H9 (cell line): Measurements from ENCODE around the gene ARHGDIB. TPM values are rescaled to one million over a fixed set of nuclear protein-coding genes. Genes with fewer than 3 reads are reported as not detected.

Experiments used
- DNase-seq: peaks from one replicate; pipeline ENCODE4 v3.0.0-alpha.2; 2017
- H2AFZ ChIP-seq: one replicate; pipeline ENCODE4 v1.6.1; 2013; ENCODE audit warnings: mild to moderate bottlenecking, low read length, control low read depth, moderate library complexity
- H2AK5ac ChIP-seq: 2 replicates; pipeline ENCODE4 v1.6.1; 2013; ENCODE audit warnings: low read length, control low read depth, mixed read lengths; ENCODE audit not compliant: insufficient read length
- H2BK120ac ChIP-seq: one replicate; pipeline ENCODE4 v1.6.1; 2013; ENCODE audit warnings: low read depth, mild to moderate bottlenecking, low read length, control low read depth, inconsistent platforms; ENCODE audit not compliant: poor library complexity, severe bottlenecking
- H2BK12ac ChIP-seq: 2 replicates; pipeline ENCODE4 v1.6.1; 2013; ENCODE audit warnings: low read length, control low read depth, mixed read lengths, low read depth; ENCODE audit not compliant: insufficient read length
- H2BK15ac ChIP-seq: 2 replicates; pipeline ENCODE4 v1.6.1; 2013; ENCODE audit warnings: low read depth, low read length, control low read depth
- H2BK20ac ChIP-seq: one replicate; pipeline ENCODE4 v1.6.1; 2013; ENCODE audit warnings: low read depth, mild to moderate bottlenecking, low read length, control low read depth, inconsistent platforms; ENCODE audit not compliant: poor library complexity, severe bottlenecking
- H2BK5ac ChIP-seq: 2 replicates; pipeline ENCODE4 v1.6.1; 2013; ENCODE audit warnings: low read length, control low read depth, mixed read lengths; ENCODE audit not compliant: insufficient read length
- H3K14ac ChIP-seq: 2 replicates; pipeline ENCODE4 v1.6.1; 2013; ENCODE audit warnings: low read length, control low read depth; ENCODE audit not compliant: insufficient read depth
- H3K18ac ChIP-seq: 2 replicates; pipeline ENCODE4 v1.6.1; 2013; ENCODE audit warnings: low read depth, mild to moderate bottlenecking, mixed read lengths, low read length, control low read depth; ENCODE audit not compliant: insufficient read length
- H3K23ac ChIP-seq: 2 replicates; pipeline ENCODE4 v1.6.1; 2013; ENCODE audit warnings: low read length, control low read depth, mixed read lengths, low read depth; ENCODE audit not compliant: insufficient read length
- H3K23me2 ChIP-seq: 2 replicates; pipeline ENCODE4 v1.6.1; 2013; ENCODE audit warnings: low read depth, mild to moderate bottlenecking, mixed read lengths, low read length, control low read depth; ENCODE audit not compliant: insufficient read length, poor library complexity, severe bottlenecking
- H3K27ac ChIP-seq: 2 replicates; pipeline ENCODE4 v1.5.1; 2013; ENCODE audit warnings: low read length, control low read depth, mixed read lengths, low read depth; ENCODE audit not compliant: insufficient read length
- H3K27me3 ChIP-seq: 2 replicates; pipeline ENCODE4 v1.6.1; 2013; ENCODE audit warnings: low read length, control low read depth, inconsistent platforms; ENCODE audit not compliant: insufficient read depth
- H3K4ac ChIP-seq: 2 replicates; pipeline ENCODE4 v1.6.1; 2013; ENCODE audit warnings: low read depth, mild to moderate bottlenecking, control low read depth, inconsistent platforms, low read length, moderate library complexity
- H3K4me1 ChIP-seq: 2 replicates; pipeline ENCODE4 v1.6.1; 2013; ENCODE audit warnings: low read length, control low read depth, inconsistent platforms; ENCODE audit not compliant: insufficient read depth
- H3K4me2 ChIP-seq: 2 replicates; pipeline ENCODE4 v1.6.1; 2013; ENCODE audit warnings: low read length, control low read depth, mixed read lengths; ENCODE audit not compliant: insufficient read length, insufficient read depth
- H3K56ac ChIP-seq: 2 replicates; pipeline ENCODE4 v1.6.1; 2013; ENCODE audit warnings: low read depth, mild to moderate bottlenecking, mixed read lengths, low read length, control low read depth; ENCODE audit not compliant: insufficient read length
- H3K79me1 ChIP-seq: 2 replicates; pipeline ENCODE4 v1.6.1; 2013; ENCODE audit warnings: low read depth, mild to moderate bottlenecking, moderate library complexity, low read length, control low read depth, inconsistent platforms; ENCODE audit not compliant: insufficient read depth, poor library complexity, severe bottlenecking
- H3K79me2 ChIP-seq: 2 replicates; pipeline ENCODE4 v1.6.1; 2013; ENCODE audit warnings: low read length, control low read depth, inconsistent platforms; ENCODE audit not compliant: insufficient read depth
- H3K9ac ChIP-seq: 2 replicates; pipeline ENCODE4 v1.6.1; 2013; ENCODE audit warnings: low read length, control low read depth, mixed read lengths; ENCODE audit not compliant: insufficient read length; ENCODE audit errors: extremely low read depth
- H3K9me3 ChIP-seq: one replicate; pipeline ENCODE4 v1.6.1; 2013; ENCODE audit warnings: low read depth, low read length, inconsistent platforms; ENCODE audit not compliant: control insufficient read depth
- H3T11ph ChIP-seq: one replicate; pipeline ENCODE4 v1.6.1; 2013; ENCODE audit warnings: mild to moderate bottlenecking, low read length, control low read depth, inconsistent platforms
- H4K20me1 ChIP-seq: one replicate; pipeline ENCODE4 v1.6.1; 2013; ENCODE audit not compliant: control insufficient read depth, insufficient read length, insufficient read depth
- H4K5ac ChIP-seq: 2 replicates; pipeline ENCODE4 v1.6.1; 2013; ENCODE audit warnings: low read depth, mild to moderate bottlenecking, mixed read lengths, low read length, control low read depth; ENCODE audit not compliant: insufficient read length
- H4K8ac ChIP-seq: replicated peaks from 2 replicates; pipeline ENCODE4 v1.6.1; 2013; ENCODE audit warnings: low read length, control low read depth, mixed read lengths, low read depth; ENCODE audit not compliant: insufficient read length
- H4K91ac ChIP-seq: 2 replicates; pipeline ENCODE4 v1.6.1; 2013; ENCODE audit warnings: low read depth, mild to moderate bottlenecking, moderate library complexity, mixed read lengths, low read length, control low read depth; ENCODE audit not compliant: insufficient read length
- H3K27ac Mint-ChIP-seq, 3 experiments: 2 replicates in 2 of 3; 3 replicates in 1 of 3; pipeline ENCODE4 v1.8.0; 2020 to 2021; ENCODE audit warnings: mixed read lengths in 3 of 3, mild to moderate bottlenecking in 1 of 3, moderate library complexity in 1 of 3
- H3K27me3 Mint-ChIP-seq: 2 replicates; pipeline ENCODE4 v1.8.0; 2021; ENCODE audit warnings: low read depth, mild to moderate bottlenecking, moderate library complexity, mixed read lengths
- H3K36me3 Mint-ChIP-seq, 3 experiments: 2 replicates in 2 of 3; 3 replicates in 1 of 3; pipeline ENCODE4 v1.8.0; 2020 to 2021; ENCODE audit warnings: low read depth in 3 of 3, mixed read lengths in 3 of 3; ENCODE audit not compliant: insufficient read depth in 1 of 3
- H3K4me1 Mint-ChIP-seq, 2 experiments: 2 replicates each; pipeline ENCODE4 v1.8.0; 2020; ENCODE audit warnings: mixed read lengths in 2 of 2
- H3K4me3 Mint-ChIP-seq, 2 experiments: 2 replicates in 1 of 2; 3 replicates in 1 of 2; pipeline ENCODE4 v1.8.0; 2020 to 2021; ENCODE audit warnings: mild to moderate bottlenecking in 2 of 2, mixed read lengths in 2 of 2, moderate library complexity in 1 of 2
- H3K9me3 Mint-ChIP-seq, 2 experiments: 2 replicates in 1 of 2; 3 replicates in 1 of 2; pipeline ENCODE4 v1.8.0; 2020; ENCODE audit warnings: mild to moderate bottlenecking in 2 of 2, mixed read lengths in 2 of 2, moderate library complexity in 1 of 2
- CTCF ChIP-seq: fragments of 200-600 bp; sonication (generic); conservative IDR thresholded peaks from 3 replicates; pipeline ENCODE4 v1.8.0; 2021; ENCODE audit warnings: antibody characterized with exemption, mild to moderate bottlenecking
- WGBS: extraction: QIAGEN DNeasy Blood & Tissue Kit; methylation state at CpG from one replicate; pipeline ENCODE4 v1.1.7; 2013; ENCODE audit warnings: missing lambda C conversion rate, low lambda C conversion rate, mixed read lengths; ENCODE audit not compliant: insufficient read length; ENCODE audit errors: extremely low coverage; 5-methylcytosine and 5-hydroxymethylcytosine counted together
- total RNA-seq: library from RNA; stranded (reverse); gene quantifications from 2 replicates; pipeline ENCODE4 v1.2.1, GENCODE V29; 2021

The ARHGDIB gene
- total RNA-seq, 1 experiment from 2014 or later: 0.44 TPM

GRCh38 chr12:14949631-14950030 is 11.8 kb downstream of the ARHGDIB start:
- Histone ChIP-seq H2BK15ac (no peak overlapping the region), H3K4ac (no peak overlapping the region), H4K91ac (no peak overlapping the region), H4K8ac (no peak overlapping the region), H2BK5ac (no peak overlapping the region), H3K23ac (no peak overlapping the region), H4K5ac (no peak overlapping the region), H2AK5ac (no peak overlapping the region), H3K27ac (no peak overlapping the region), H3K4me1 (peaks cover 6% of the 10 kb centered on the region; the same call in 1 of the 2 replicates), H3K27me3 (no peaks in the 10 kb centered on the region), H3K4me2 (no peak overlapping the region), H3K9ac (no peak overlapping the region), H2BK120ac (no peak overlapping the region), H3K9me3 (no peaks in the 10 kb centered on the region), H3K23me2 (no peaks in the 10 kb centered on the region), H3K14ac (no peak overlapping the region), H3K79me2 (no peaks in the 10 kb centered on the region), H2BK12ac (no peak overlapping the region), H2BK20ac (no peak overlapping the region), H3K79me1 (no peaks in the 10 kb centered on the region), H2AFZ (no peak overlapping the region), H3K56ac (no peak overlapping the region), H4K20me1 (no peaks in the 10 kb centered on the region), H3K18ac (no peak overlapping the region), H3T11ph (no peak overlapping the region)
- Mint-ChIP-seq H3K27ac (peak overlapping the region in 1 of 3 experiments; percentile 0; a peak in 2 of 7 replicates), H3K4me3 (no peak overlapping the region), H3K4me1 (peaks cover 10 to 13% of the 10 kb centered on the region in 2 experiments), H3K9me3 (no peaks in the 10 kb centered on the region), H3K27me3 (no peaks in the 10 kb centered on the region; the same call in 1 of the 2 replicates), H3K36me3 (no peaks in the 10 kb centered on the region)
- TF ChIP-seq CTCF: no peak
- DNase-seq: no peak
- WGBS: no CpG with 5 or more reads among the region's 5 CpGs
